ENCODE data around the gene ZNF511.

GRCh38 chr10:133293810-133294119 is 14.9 kb upstream of the ZNF511 start:
- TF ChIP-seq CTCF (IDR thresholded peaks at IDR 0.05), result no peak
- no peak for TF ChIP-seq POLR2A (IDR thresholded peaks at IDR 0.05)

Data from uterus (tissue), 2 donors.